ENCODE data around the gene FAM117B.

GRCh38 chr2:202723746-202724145, 89.0 kb downstream of the FAM117B start:
- no peak for TF ChIP-seq CTCF (IDR thresholded peaks at IDR 0.05)
- no peak for TF ChIP-seq POLR2A (IDR thresholded peaks at IDR 0.05)
